IPS DF 6.9 (cell line): ENCODE results near the gene CPM.
A peak's percentile ranks its signal among the peaks of the same experiment; 100 is the strongest.
"Not testable (repeated sequence)": the region's sequence is repeated elsewhere in the genome, so short reads cannot be mapped to it uniquely, and the experiment has no call there.

Source experiments
- DNase-seq: peaks from one replicate; pipeline ENCODE4 v3.0.0-alpha.2; 2013; ENCODE audit warnings: low read depth, low spot score
- H3K27ac ChIP-seq: one replicate; pipeline ENCODE4 v1.5.1; 2013; ENCODE audit warnings: low read length, control low read depth
- H3K27me3 ChIP-seq: 2 replicates; pipeline ENCODE4 v1.6.1; 2013; ENCODE audit warnings: mild to moderate bottlenecking, low read length; ENCODE audit not compliant: control insufficient read depth, insufficient read depth
- H3K36me3 ChIP-seq: 2 replicates; pipeline ENCODE4 v1.6.1; 2013; ENCODE audit warnings: low read length; ENCODE audit not compliant: control insufficient read depth, insufficient read depth
- H3K4me1 ChIP-seq: 2 replicates; pipeline ENCODE4 v1.6.1; 2013; ENCODE audit warnings: low read length; ENCODE audit not compliant: control insufficient read depth, insufficient read depth
- H3K4me3 ChIP-seq: 2 replicates; pipeline ENCODE4 v1.5.1; 2013; ENCODE audit warnings: mild to moderate bottlenecking, low read length
- H3K9me3 ChIP-seq: 2 replicates; pipeline ENCODE4 v1.6.1; 2013; ENCODE audit warnings: low read length, inconsistent platforms; ENCODE audit not compliant: control insufficient read depth, insufficient read depth
- WGBS: extraction: QIAGEN DNeasy Blood & Tissue Kit; methylation state at CpG from one replicate; pipeline ENCODE4 v1.1.7; 2013; ENCODE audit warnings: mixed read lengths, missing lambda C conversion rate; ENCODE audit not compliant: insufficient read length, insufficient coverage; 5-methylcytosine and 5-hydroxymethylcytosine counted together

Gene CPM

GRCh38 chr12:68809190-68810026 is 123.6 kb downstream of the CPM start:
- H3K4me3 ChIP-seq: peak overlapping the region; percentile 61; the same call in 1 of the 2 replicates
- H3K27me3 ChIP-seq: no peaks in the 10 kb centered on the region
- peaks cover 6% of the 10 kb centered on the region for H3K4me1 ChIP-seq
- H3K27ac ChIP-seq: no peak overlapping the region
- no peak for DNase-seq
- no peaks in the 10 kb centered on the region; the same call in 1 of the 2 replicates for H3K36me3 ChIP-seq
- H3K9me3 ChIP-seq: no peaks in the 10 kb centered on the region
- WGBS: no CpG with 5 or more reads among the region's 12 CpGs

- Histone ChIP-seq H3K4me1 (peaks cover 6% of the 10 kb centered on the region), H3K36me3 (no peaks in the 10 kb centered on the region; the same call in 1 of the 2 replicates)
- no CpG with 5 or more reads among the region's 61 CpGs for WGBS
Observed at GRCh38 chr12:68808388-68809189, 124.4 kb downstream of the CPM start.

GRCh38 chr12:68807576-68808387 is 125.2 kb downstream of the CPM start, which contains the start of gene MDM2:
TSS of gene MDM2 (plus strand) at chr12:68808177. CDS start at chr12:68808478, 301 bp downstream.
- no peaks in the 10 kb centered on the region; the same call in 1 of the 2 replicates for H3K36me3 ChIP-seq
- H3K4me3 ChIP-seq: peak within 1 kb of the TSS; percentile 61
- H3K27me3 ChIP-seq: no peaks in the 10 kb centered on the region
- no peak within 1 kb of the TSS for H3K27ac ChIP-seq
- peak; percentile 73 for DNase-seq
- no CpG with 5 or more reads among the region's 72 CpGs for WGBS
- H3K9me3 ChIP-seq: no peaks in the 10 kb centered on the region
- peaks cover 6% of the 10 kb centered on the region for H3K4me1 ChIP-seq

More at GRCh38 chr12:68808388-68809189, 124.4 kb downstream of the CPM start:
- peak overlapping the region; percentile 61 for H3K4me3 ChIP-seq
- no peak for DNase-seq
- H3K9me3 ChIP-seq: no peaks in the 10 kb centered on the region
- H3K27me3 ChIP-seq: no peaks in the 10 kb centered on the region
- H3K27ac ChIP-seq: no peak overlapping the region

GRCh38 chr12:68807274-68807575 is 125.7 kb downstream of the CPM start:
- not testable (repeated sequence) for H3K27me3 ChIP-seq, H3K9me3 ChIP-seq, H3K4me1 ChIP-seq, DNase-seq, H3K36me3 ChIP-seq, H3K27ac ChIP-seq
- H3K4me3 ChIP-seq: peak overlapping the region; percentile 61; the same call in 1 of the 2 replicates
- no CpG with 5 or more reads among the region's 10 CpGs for WGBS

- H3K27me3 ChIP-seq: no peaks in the 10 kb centered on the region
- H3K4me1 ChIP-seq: peaks cover 6% of the 10 kb centered on the region
- no peaks in the 10 kb centered on the region for H3K9me3 ChIP-seq
- no peak overlapping the region for H3K27ac ChIP-seq
- H3K4me3 ChIP-seq: no peak overlapping the region
- H3K36me3 ChIP-seq: no peaks in the 10 kb centered on the region
- WGBS: no CpG with 5 or more reads among the region's 18 CpGs
- no peak for DNase-seq
Observed at GRCh38 chr12:68806488-68807237, 126.3 kb downstream of the CPM start.

GRCh38 chr12:68805592-68806120 is 127.3 kb downstream of the CPM start:
- no peaks in the 10 kb centered on the region for H3K36me3 ChIP-seq

GRCh38 chr12:68804657-68805591 is 128.0 kb downstream of the CPM start:
- Histone ChIP-seq H3K27me3 (no peaks in the 10 kb centered on the region), H3K4me1 (peaks cover 6% of the 10 kb centered on the region), H3K4me3 (no peak overlapping the region), H3K36me3 (no peaks in the 10 kb centered on the region), H3K9me3 (no peaks in the 10 kb centered on the region), H3K27ac (no peak overlapping the region)
- 100% methylated on average over 2 of the region's 32 CpGs for WGBS
- DNase-seq: no peak

More at GRCh38 chr12:68805592-68806120, 127.3 kb downstream of the CPM start:
- no peak overlapping the region for H3K4me3 ChIP-seq
- H3K27ac ChIP-seq: no peak overlapping the region
- H3K9me3 ChIP-seq: no peaks in the 10 kb centered on the region
- peaks cover 6% of the 10 kb centered on the region for H3K4me1 ChIP-seq
- no peaks in the 10 kb centered on the region for H3K27me3 ChIP-seq
- WGBS: no CpG with 5 or more reads among the region's 7 CpGs
- no peak for DNase-seq

GRCh38 chr12:68803948-68804656 is 128.9 kb downstream of the CPM start:
- no peaks in the 10 kb centered on the region for H3K27me3 ChIP-seq
- no peaks in the 10 kb centered on the region for H3K9me3 ChIP-seq
- WGBS: no CpG with 5 or more reads among the region's 5 CpGs
- H3K27ac ChIP-seq: no peak overlapping the region
- H3K4me1 ChIP-seq: peaks cover 6% of the 10 kb centered on the region
- no peak overlapping the region for H3K4me3 ChIP-seq
- H3K36me3 ChIP-seq: no peaks in the 10 kb centered on the region
- no peak for DNase-seq
